ENCODE results near the gene MGAT5B.
"Not testable (repeated sequence)": the region's sequence is repeated elsewhere in the genome, so short reads cannot be mapped to it uniquely, and the experiment has no call there.

The MGAT5B gene

DNA sequence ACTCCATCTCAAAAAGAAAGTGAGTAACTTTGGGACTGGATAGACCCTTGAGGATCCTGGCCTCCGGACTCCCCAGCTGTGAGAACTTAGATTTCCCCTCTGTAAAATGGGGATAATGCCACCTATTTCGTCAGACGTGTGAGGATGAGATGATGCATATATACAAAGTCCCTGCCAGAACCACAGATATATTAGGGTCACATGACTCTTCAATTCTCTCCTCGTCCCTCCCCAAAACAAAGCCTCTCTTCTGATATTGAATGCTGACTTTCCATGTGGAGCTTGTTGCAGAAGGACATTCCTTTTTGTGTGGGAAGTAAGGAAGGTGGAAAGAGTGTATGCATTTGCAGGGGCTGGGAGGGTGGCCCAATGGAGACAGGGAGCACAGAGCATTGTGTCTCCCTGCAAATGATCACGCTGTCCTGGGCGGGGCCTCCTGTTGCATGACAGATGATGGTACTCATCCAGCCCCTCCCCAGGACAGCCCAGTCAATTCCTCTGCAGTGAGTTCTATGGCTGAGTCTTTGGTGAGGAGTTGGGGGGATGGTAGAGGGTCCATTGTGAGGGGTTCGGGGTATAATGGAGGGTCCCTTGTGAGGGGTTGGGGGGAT is 35.1 kb upstream of the MGAT5B start:
- DNase-seq (ENCODE audit: insufficient read length, low spot score) (no peak), FAIRE-seq (no peak)
- TF ChIP-seq POLR2AphosphoS5 (IDR thresholded peaks at IDR 0.05; ENCODE audit: low read depth, low read length) (no peak), POU2F2 (IDR thresholded peaks at IDR 0.05; ENCODE audit: low read depth, low read length) (no peak), TAF1 (IDR thresholded peaks at IDR 0.05; ENCODE audit: low read depth, low read length) (no peak)

DNA sequence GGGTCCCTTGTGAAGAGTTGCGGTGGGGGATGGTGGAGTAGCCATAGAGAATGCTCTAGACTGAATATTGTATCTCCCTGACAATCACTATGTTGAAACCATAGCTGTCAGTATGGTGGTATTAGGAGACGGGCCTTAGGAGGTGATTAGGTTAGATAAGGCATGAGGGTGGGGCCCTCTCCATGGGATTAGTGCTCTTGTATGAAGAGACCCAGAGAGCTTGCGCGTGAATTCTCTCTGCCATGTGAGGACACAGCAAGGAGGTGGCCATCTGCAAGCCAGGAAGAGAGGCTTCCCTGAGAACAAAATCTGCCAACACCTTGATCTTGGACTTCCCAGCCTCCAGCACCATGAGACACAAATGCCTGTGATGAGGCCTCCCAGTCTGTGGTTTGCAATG is 34.5 kb upstream of the MGAT5B start:
- TF ChIP-seq PAX5 (IDR thresholded peaks at IDR 0.05; ENCODE audit: insufficient read depth, low read length, severe bottlenecking) (no peak), POLR2A (IDR thresholded peaks at IDR 0.05; ENCODE audit: low read depth, low read length) (no peak), POU2F2 (IDR thresholded peaks at IDR 0.05; ENCODE audit: low read depth, low read length) (no peak), SPI1 (IDR thresholded peaks at IDR 0.05; ENCODE audit: low read depth, low read length) (no peak), TAF1 (IDR thresholded peaks at IDR 0.05; ENCODE audit: low read depth, low read length) (no peak), POLR2AphosphoS5 (IDR thresholded peaks at IDR 0.05; ENCODE audit: low read depth, low read length) (no peak)
- no peak for FAIRE-seq
- DNase-seq (ENCODE audit: insufficient read length, low spot score), result no peak

DNA sequence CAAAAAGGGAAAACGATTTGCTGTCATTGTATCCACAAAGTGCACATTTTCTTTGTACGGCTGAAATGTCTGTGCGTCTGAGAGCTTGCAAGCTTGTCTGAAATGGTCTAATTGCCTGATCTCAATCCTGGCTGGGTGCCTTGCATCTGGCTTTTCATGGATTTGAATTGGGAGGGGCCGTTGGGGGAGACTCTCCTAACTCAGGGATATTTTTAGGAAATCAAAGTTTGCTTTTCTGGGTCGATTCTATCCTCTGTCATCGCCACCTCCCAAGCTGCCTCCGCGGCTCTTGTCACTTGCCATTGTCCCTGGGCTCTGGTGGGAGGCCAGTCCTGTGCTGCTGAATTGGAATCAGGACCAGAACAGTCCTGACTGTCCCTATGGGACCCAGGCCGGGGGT is 33.3 kb upstream of the MGAT5B start:
- DNase-seq (ENCODE audit: insufficient read length, low spot score) (no peak), FAIRE-seq (no peak)
- TF ChIP-seq POU2F2 (IDR thresholded peaks at IDR 0.05; ENCODE audit: low read depth, low read length), result no peak
- TF ChIP-seq SPI1 (IDR thresholded peaks at IDR 0.05; ENCODE audit: low read depth, low read length), result no peak
- no peak for TF ChIP-seq POLR2A (IDR thresholded peaks at IDR 0.05; ENCODE audit: low read depth, low read length)

DNA sequence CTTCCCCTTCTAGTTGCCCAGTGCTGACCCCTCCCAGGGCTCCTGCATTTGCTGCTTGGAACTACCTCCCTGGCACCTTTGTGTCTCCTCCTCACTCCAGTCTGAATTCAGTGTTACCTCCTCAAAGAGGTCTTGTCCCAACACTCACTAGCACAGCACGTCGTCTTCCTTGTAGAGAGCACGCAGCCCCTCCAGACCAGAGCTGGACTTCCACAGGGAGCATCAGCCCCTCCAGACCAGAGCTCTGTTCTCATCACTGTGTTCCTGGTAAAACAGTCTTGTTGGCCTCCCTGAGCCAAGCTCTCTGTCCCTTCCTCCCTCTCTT is 27.8 kb upstream of the MGAT5B start:
- DNase-seq (ENCODE audit: insufficient read length, low spot score) (no peak), FAIRE-seq (no peak)
- no peak for TF ChIP-seq PAX5 (IDR thresholded peaks at IDR 0.05; ENCODE audit: insufficient read depth, low read length, severe bottlenecking)
- no peak for TF ChIP-seq TAF1 (IDR thresholded peaks at IDR 0.05; ENCODE audit: low read depth, low read length)
- TF ChIP-seq POLR2A (IDR thresholded peaks at IDR 0.05; ENCODE audit: low read depth, low read length), result no peak
- TF ChIP-seq POLR2AphosphoS5 (IDR thresholded peaks at IDR 0.05; ENCODE audit: low read depth, low read length), result no peak
- TF ChIP-seq POU2F2 (IDR thresholded peaks at IDR 0.05; ENCODE audit: low read depth, low read length), result no peak
- TF ChIP-seq SPI1 (IDR thresholded peaks at IDR 0.05; ENCODE audit: low read depth, low read length), result no peak

DNA sequence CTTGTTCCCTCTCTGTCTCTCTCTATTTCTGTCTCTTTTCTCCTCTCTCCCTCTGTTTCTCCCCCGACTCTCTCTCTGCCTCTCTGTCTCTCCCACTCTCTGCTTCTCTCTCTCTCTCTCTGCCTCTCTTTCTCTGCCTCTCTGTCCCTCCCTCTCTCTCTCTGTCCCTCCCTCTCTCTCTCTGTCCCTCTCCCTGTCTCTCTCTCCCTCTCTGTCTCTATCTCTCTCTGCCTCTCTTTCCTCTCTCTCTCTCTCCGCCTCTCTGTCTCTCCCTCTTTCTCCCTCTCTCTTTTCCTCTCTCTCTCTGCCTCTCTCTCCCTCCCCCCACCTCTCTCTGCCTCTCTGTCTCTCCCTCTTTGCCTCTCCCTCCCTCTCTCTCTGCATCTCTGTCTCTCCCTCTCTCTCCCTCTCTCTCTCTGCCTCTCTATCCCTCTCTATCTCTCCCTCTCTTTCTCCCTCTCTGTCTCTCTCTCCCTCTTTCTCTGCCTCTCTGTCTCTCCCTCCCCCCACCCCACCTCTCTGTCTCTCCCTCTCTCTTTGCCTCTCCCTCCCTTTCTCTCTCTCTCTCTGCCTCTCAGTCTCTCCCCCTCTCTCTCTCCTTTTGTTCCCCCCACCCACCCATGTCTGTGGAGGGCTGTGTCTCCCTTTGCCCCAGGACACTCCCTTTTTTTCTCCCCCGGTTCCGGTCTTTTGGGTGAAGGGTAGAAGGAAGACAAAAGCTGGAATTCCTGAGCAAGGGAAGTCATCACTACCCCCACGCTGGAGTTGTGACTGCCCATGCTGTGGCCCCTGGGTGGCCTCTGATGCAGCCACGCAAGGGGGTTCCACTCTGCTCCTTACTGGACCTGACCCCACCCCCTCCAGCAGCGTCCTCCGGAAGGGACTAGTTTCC is 27.1 kb upstream of the MGAT5B start:
- no peak for TF ChIP-seq POLR2AphosphoS5 (IDR thresholded peaks at IDR 0.05; ENCODE audit: low read depth, low read length)
- TF ChIP-seq SPI1 (IDR thresholded peaks at IDR 0.05; ENCODE audit: low read depth, low read length), result no peak
- FAIRE-seq, result no peak
- no peak for DNase-seq (ENCODE audit: insufficient read length, low spot score)

DNA sequence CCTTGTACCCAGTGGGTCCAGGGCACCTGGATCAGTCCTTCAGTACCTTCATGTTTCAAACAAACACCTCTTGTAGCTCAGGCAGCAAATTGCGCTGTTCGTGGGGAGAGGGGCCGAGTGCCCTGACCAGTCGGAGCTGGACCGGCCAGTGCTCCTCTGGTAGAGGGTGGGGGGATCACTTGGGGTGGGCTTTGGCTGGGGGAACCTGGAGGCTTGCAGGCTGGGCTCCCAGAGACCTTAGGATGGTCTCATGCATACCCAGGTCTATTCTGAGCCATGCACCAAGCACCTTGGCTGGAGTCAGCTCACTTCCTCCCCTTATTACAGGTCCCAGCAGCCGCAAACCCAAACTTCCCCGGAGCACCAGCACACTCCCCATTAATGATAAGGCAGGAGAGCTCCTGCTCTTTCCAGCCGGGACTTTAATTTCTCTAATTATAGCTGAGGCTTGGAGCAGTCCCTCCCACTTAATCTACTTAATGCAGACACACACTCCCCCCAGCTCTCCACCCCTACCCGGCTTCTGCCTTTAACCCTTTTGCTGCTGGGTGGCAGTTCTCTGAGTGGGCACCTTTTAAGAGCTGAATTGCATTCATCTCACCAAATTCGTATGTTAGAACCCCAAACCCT is 26.3 kb upstream of the MGAT5B start:
- TF ChIP-seq SPI1 (IDR thresholded peaks at IDR 0.05; ENCODE audit: low read depth, low read length) (peak; percentile 21; the same call in 1 of the 2 replicates), POU2F2 (IDR thresholded peaks at IDR 0.05; ENCODE audit: low read depth, low read length) (no peak), POLR2A (IDR thresholded peaks at IDR 0.05; ENCODE audit: low read depth, low read length) (no peak)
- FAIRE-seq (no peak), DNase-seq (ENCODE audit: insufficient read length, low spot score) (no peak)

DNA sequence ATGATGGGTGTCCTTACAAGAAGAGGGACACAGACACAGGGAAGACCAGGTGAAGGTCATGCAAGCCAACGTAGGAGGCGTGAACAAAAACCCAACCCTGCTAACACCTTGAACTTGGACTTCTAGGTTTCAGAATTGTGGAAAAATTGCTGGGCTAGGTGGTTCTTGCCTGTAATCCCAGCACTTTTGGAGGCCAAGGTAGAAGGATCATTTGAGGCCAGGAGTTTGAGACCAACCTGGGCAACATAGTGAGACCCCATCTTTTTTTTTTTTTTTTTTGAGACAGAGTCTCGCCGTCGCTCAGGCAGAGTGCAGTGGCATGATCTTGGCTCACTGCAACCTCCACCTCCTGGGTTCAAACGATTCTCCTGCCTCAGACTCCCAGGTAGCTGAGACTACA is 25.1 kb upstream of the MGAT5B start:
- DNase-seq (ENCODE audit: insufficient read length, low spot score); FAIRE-seq: not testable (repeated sequence)

DNA sequence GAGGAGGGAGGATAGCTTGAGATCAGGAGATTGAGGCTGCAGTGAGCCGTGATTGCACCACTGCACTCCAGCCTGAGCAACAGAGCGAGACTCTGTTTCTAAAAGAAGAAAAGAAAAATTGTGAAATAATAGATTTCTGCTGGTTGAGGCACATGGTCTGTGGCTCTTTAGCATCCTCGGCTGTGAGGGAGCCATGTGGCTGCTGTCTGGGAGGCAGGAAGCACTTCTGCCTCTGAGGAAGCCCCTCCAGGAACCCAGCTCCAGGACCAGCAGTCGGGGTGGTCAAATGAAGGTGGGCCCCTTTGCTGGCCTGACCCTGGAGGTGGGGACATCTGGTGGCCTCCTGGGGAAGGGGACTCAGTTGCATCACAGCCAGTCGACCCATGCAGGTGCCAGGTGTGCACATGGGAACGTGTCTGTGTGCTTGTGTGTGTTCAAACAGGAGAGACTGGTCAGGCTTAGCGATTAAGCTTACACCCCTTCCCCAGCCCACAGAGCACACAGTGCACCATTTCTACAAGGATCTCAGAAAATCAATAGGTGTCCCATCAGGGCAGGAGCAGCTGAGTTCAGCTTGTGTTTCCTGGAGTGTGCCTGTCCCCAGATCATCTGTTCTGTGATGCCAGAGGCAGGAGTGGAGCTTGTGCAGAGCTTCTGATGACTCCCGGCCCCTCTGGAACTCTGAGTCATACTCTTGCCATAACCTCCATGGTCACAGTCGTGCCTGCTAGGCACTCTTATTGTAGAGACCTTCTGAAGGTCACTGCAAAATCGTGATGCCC is 24.3 kb upstream of the MGAT5B start:
- FAIRE-seq (peak; percentile 48), DNase-seq (ENCODE audit: insufficient read length, low spot score) (no peak)
- no peak for TF ChIP-seq SPI1 (IDR thresholded peaks at IDR 0.05; ENCODE audit: low read depth, low read length)
- TF ChIP-seq TAF1 (IDR thresholded peaks at IDR 0.05; ENCODE audit: low read depth, low read length), result no peak
- TF ChIP-seq POLR2AphosphoS5 (IDR thresholded peaks at IDR 0.05; ENCODE audit: low read depth, low read length), result no peak
- TF ChIP-seq POLR2A (IDR thresholded peaks at IDR 0.05; ENCODE audit: low read depth, low read length), result no peak
- no peak for TF ChIP-seq PAX5 (IDR thresholded peaks at IDR 0.05; ENCODE audit: insufficient read depth, low read length, severe bottlenecking)
- TF ChIP-seq POU2F2 (IDR thresholded peaks at IDR 0.05; ENCODE audit: low read depth, low read length), result no peak

DNA sequence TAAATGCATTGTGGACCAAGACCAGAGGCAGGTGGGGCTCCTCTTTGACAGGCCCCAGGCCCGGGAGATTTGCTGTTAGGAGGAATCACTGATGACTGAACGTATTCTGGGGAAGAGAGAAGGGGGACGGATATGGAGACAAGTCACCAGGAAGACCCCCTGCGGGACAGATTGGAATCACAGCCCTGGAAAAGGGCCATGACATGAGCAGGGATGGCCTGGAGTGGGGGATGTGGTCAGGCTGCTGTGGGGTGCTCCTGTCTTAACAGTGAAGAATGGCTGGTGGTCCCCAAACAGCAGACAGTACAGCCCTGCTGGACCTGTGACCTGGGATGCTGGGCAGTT is 23.7 kb upstream of the MGAT5B start:
- no peak for DNase-seq (ENCODE audit: insufficient read length, low spot score)
- TF ChIP-seq POLR2A (IDR thresholded peaks at IDR 0.05; ENCODE audit: low read depth, low read length), result no peak
- TF ChIP-seq POU2F2 (IDR thresholded peaks at IDR 0.05; ENCODE audit: low read depth, low read length), result no peak
- TF ChIP-seq PAX5 (IDR thresholded peaks at IDR 0.05; ENCODE audit: insufficient read depth, low read length, severe bottlenecking), result no peak
- no peak for TF ChIP-seq SPI1 (IDR thresholded peaks at IDR 0.05; ENCODE audit: low read depth, low read length)
- no peak for TF ChIP-seq POLR2AphosphoS5 (IDR thresholded peaks at IDR 0.05; ENCODE audit: low read depth, low read length)
- no peak for TF ChIP-seq TAF1 (IDR thresholded peaks at IDR 0.05; ENCODE audit: low read depth, low read length)
- peak; percentile 9 for FAIRE-seq

DNA sequence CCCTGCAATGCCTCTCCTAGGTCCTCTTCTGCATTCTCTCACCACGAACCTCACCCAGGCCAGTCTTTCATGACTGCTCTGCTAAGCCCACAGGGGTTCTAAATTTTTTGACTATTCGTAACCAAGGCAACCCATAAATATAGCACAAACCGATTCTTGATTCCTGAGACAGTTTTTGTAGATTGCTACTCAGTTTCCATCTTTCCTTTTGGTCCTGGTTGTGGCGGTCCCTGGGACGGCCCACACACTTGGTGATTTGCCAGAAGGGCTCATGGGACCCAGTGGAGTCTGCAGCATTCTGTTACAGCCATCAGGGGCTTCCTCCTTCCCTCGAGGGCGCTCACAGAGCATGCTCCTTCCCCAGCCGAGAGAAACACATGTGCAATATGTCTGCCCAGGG is 23.4 kb upstream of the MGAT5B start:
- TF ChIP-seq POLR2A (IDR thresholded peaks at IDR 0.05; ENCODE audit: low read depth, low read length) (no peak), POU2F2 (IDR thresholded peaks at IDR 0.05; ENCODE audit: low read depth, low read length) (no peak), PAX5 (IDR thresholded peaks at IDR 0.05; ENCODE audit: insufficient read depth, low read length, severe bottlenecking) (no peak), TAF1 (IDR thresholded peaks at IDR 0.05; ENCODE audit: low read depth, low read length) (no peak), SPI1 (IDR thresholded peaks at IDR 0.05; ENCODE audit: low read depth, low read length) (no peak), POLR2AphosphoS5 (IDR thresholded peaks at IDR 0.05; ENCODE audit: low read depth, low read length) (no peak)
- no peak for FAIRE-seq
- DNase-seq (ENCODE audit: insufficient read length, low spot score), result no peak

All from GM12891 (cell line).